Myocyte (in vitro differentiated cells): Measurements from ENCODE around the gene SEMA3D. TPM values are rescaled to one million over a fixed set of nuclear protein-coding genes. Genes with fewer than 3 reads are reported as not detected.

ENCODE experiments used
- DNase-seq: peaks from one replicate; pipeline ENCODE4 v3.0.0-alpha.2; 2012; ENCODE audit warnings: low read depth
- total RNA-seq: library from RNA; depleted of rRNA; stranded (reverse); fragments of >200 nt; gene quantifications from 2 replicates; pipeline ENCODE4 v1.2.3, GENCODE V29; 2014

Gene SEMA3D
- total RNA-seq, 1 donor from 2014 or later = 0.62 TPM

- no peak for DNase-seq
Observed at GRCh38 chr7:85081392-85081791, 105.5 kb downstream of the SEMA3D start.

GRCh38 chr7:85079434-85079833 lies 107.4 kb downstream of the SEMA3D start:
- no peak for DNase-seq

GRCh38 chr7:85078181-85078580 lies 108.7 kb downstream of the SEMA3D start:
- DNase-seq = no peak

GRCh38 chr7:85075864-85076263 lies 111.0 kb downstream of the SEMA3D start:
- DNase-seq = no peak

- no peak for DNase-seq
Observed at GRCh38 chr7:85074992-85075391, 111.9 kb downstream of the SEMA3D start.

GRCh38 chr7:85074016-85074415 lies 112.8 kb downstream of the SEMA3D start:
- peak; percentile 2 for DNase-seq

GRCh38 chr7:85070967-85071628 lies 115.8 kb downstream of the SEMA3D start:
- no peak for DNase-seq

GRCh38 chr7:85068799-85069198 lies 118.1 kb downstream of the SEMA3D start:
- peak; percentile 10 for DNase-seq

GRCh38 chr7:85067371-85067770 lies 119.5 kb downstream of the SEMA3D start:
- no peak for DNase-seq

- no peak for DNase-seq
Observed at GRCh38 chr7:85065888-85066485, 120.9 kb downstream of the SEMA3D start.

GRCh38 chr7:85065306-85065705 lies 121.5 kb downstream of the SEMA3D start:
- peak; percentile 14 for DNase-seq

- no peak for DNase-seq
Observed at GRCh38 chr7:85062651-85063050, 124.2 kb downstream of the SEMA3D start.

GRCh38 chr7:85061456-85061855 lies 125.4 kb downstream of the SEMA3D start:
- no peak for DNase-seq

- DNase-seq = no peak
Observed at GRCh38 chr7:85060696-85061095, 126.2 kb downstream of the SEMA3D start.

GRCh38 chr7:85055906-85056305 lies 130.9 kb downstream of the SEMA3D start:
- DNase-seq = no peak

- no peak for DNase-seq
Observed at GRCh38 chr7:85055196-85055595, 131.7 kb downstream of the SEMA3D start.

- no peak for DNase-seq
Observed at GRCh38 chr7:85054306-85054705, 132.6 kb downstream of the SEMA3D start.

- DNase-seq = no peak
Observed at GRCh38 chr7:85052894-85053293, 134.0 kb downstream of the SEMA3D start.

GRCh38 chr7:85052056-85052737 lies 134.7 kb downstream of the SEMA3D start:
- no peak for DNase-seq

- DNase-seq = no peak
Observed at GRCh38 chr7:85046534-85046933, 140.3 kb downstream of the SEMA3D start.

GRCh38 chr7:85041605-85042216 lies 145.1 kb downstream of the SEMA3D start:
- DNase-seq = peak; percentile 68
